Inferior parietal cortex (tissue), 1 donor: ENCODE results near the gene NFATC1.

Source experiments
- DNase-seq: peaks from one replicate; pipeline ENCODE4 v3.0.0-alpha.2; 2016; ENCODE audit errors: extremely low spot score

The NFATC1 gene

DNA sequence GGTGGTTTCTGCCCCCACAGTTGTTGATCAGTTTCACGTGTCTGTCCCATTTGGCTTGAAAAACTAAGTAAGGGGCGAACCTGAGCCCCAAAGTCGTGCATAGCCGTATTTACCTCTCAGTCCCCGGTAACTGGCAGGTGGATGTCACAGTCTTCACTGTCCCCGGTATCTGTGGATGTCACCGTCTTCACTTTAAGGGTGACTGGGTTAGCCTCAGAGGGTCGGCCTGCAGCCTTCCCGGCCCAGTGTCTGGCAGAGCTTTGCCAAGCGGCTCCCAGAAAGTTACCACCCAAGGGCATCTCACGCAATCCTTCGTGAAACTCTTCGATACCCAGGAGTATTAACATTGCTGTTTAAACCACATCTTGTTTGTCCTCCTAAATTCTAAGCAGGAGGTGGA lies 158.6 kb downstream of the NFATC1 start:
- DNase-seq = no peak

DNA sequence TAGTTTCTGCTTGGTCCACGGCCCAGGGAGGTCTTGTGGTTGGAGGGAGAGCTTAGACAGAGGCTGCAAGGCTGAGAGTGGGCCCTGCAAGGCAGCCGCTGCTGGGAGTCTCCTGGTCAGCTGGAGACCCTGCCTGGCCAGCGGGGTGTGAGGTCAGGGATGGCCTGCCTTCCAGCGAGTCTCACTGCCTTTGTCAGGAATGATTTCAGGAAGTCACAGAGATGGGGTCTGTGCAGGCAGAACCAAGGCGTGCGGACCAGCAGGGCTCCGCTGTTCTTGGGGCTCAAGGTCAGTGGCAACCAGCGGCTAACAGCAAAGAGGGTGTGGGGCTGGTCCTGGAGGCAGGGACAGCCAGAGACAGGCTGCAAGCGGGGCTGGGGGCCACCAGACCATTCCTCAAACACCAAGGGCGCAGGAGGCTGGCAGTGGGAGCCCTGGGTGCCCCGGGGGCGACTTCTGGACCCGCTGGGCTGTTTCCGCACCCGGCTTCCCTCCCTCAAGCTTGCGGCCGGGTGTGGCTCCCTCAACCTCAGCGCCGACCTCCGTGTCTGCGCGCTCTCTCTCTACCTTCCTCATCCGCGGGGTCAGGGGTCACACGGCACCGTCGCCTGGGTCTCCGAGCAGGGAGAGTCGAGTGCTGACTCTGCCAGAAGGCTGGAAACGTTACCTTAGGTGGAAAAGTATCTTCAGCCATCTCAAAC lies 159.4 kb downstream of the NFATC1 start:
- no peak for DNase-seq

DNA sequence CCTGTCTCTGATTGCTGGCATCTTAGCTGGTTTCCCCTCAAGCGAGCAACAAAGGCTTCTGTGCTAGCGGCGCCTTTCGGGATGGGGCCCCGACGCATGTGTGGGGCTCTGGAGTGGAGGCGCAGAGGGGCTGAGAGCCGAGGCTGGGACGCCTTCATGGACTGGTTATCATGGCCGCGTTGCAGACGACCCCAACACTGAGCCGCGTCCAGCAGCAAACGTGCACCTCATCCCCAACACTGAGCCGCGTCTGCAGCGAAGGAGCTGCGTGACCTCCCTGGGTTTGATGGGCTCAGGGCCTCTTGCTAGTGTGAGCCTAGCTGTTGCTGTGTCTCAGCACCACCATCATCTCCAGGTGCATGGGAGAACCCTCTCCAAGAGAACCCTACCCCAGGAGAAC lies 160.2 kb downstream of the NFATC1 start:
- no peak for DNase-seq

DNA sequence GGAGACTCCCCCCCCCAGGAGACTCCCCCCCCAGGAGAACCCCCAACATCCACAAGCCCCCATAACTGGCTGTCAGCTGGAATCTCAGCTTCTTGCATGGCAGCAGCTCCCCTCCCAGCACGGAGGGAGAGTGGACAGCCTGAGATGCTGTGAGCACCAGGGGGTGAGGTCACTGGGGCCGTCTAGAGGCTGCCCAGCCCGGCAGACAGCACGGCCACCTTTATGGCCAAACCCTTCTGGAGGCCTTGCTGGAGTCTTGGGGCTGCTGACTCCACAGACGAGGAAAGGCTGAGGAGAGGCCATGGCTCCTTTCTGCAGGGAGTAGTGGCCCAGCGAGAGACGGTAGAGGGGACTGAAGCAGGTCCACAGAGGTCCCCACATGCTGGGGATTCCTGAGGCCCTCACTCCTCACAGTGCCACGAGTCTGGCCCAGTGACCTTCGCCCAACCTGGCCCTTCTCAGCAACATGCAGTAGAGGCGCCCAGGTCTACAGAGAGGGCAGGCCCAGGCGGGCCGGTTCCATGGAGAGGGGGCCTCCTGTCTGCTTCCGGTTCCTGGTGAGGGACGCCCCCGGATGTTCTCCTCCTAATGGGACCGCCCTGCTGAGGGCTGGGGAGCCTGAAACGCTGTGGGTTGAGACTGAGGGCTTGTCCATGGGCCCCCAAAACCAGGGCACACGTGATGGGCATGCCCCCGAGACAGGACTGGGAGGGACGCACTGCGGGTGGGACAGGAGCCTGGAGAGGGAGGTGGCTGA lies 161.3 kb downstream of the NFATC1 start:
- DNase-seq = no peak

DNA sequence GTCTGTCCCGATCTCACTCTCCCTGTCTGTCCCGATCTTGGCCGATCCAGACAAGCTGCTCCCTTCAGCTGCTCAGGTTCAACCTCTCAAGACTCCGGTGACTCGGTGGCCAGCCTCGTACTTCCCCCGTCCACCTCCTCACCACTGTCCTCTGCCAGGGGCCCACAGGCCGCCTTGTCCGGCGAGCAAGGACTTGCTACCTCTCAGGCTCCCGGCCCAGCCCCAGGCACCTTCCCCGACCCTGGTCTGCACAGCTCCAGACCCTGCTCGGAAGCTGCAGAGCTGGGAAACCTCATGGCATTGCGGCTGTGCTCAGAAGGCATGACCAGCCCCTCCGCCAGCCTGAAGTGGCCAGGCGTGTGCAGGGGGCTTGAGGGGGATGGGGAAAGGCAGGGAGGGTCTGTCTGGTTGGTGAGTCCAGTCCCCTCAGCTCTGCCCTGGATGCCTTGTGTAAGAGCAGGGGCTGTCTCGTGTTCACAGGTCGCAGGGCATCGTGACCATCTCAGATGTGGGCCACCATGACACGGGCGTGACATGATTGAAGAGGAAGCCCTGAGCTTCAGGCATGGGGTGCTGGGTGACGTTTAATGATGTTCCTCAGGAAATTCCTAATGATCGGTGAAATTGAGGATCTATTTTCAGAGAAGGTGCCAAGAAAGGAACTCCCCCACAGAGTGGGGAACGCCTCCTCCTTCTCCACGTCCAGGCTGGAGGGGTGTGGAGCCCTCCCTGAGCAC lies 162.6 kb downstream of the NFATC1 start:
- no peak for DNase-seq

DNA sequence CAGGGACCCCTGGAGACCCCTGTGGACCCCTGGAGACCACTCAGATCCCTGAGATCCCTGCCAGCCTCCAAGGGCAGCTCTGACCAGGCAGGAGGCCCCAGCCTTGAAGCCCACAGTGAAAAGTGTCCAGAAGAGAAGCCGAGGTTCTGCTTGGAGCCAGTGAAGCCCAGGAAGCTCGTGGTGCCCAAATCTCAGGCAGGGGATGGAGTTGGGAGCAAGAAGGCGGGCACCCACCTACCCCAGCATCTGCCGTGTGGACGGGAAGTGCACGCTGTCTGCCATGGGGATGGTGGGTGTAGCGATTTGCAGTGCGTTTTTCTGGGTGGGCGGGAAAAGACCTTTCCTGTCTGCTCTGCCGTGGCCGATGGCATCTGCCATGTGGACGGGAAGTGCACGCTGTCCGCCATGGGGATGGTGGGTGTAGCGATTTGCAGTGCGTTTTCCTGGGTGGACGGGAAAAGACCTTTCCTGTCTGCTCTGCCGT lies 163.2 kb downstream of the NFATC1 start:
- no peak for DNase-seq

DNA sequence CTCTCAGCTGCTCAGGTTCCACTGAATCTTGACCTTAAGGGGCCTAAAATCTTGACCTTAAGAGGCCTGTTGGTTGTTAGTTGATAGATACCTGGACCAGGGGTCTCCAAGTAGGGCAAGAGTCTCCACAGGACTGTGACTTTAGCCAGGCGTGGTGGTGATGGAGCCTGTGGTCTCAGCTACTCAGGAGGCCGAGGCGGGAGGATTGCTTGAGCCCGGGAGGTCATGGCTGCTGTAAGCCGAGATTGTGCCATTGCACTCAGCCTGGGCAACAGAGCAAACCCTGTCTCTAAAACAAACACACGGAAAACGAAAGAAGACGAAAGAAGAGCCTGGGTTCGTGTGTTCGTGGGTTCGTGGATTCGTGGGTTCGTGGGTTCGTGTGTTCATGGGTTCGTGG lies 163.7 kb downstream of the NFATC1 start:
- no peak for DNase-seq

DNA sequence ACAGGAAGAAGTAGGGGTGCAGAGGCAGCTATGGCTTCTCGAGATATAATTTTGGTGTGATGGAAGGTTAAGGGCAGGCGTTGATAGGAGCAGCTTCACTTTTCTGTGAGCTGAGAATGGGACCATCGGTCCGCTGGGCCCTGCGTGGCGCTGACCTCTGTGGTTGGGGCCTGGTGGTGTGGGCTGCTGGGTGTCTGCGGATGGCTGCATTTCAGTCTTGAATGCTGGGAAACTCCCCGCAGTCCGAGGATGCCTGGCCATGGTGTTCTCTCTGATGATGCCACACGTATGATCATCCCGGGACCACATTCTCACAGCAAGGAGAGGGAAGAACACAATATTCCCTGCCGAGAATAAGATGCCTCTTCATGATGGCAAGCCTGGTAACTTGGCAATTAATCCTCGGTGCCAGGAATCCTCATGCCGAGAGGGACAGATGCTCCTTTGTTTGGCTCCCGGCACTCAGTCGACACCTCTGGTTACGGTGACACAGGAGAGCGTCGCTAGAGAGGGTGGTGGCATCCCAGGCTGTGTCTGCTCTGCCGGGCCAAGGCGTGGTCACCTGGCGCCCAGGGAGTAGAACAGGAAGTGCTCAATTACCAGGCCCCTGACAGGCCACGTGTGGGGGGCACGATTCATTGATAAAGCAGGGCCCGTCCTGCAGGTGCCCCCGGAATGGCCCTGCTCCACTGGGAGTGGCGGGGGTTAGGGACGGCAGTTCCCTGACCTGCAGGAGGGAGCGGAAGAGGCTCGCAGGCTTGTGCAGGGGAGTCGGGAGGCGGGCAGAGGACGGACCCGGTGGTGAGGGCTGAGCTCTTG lies 164.5 kb downstream of the NFATC1 start:
- DNase-seq = no peak

DNA sequence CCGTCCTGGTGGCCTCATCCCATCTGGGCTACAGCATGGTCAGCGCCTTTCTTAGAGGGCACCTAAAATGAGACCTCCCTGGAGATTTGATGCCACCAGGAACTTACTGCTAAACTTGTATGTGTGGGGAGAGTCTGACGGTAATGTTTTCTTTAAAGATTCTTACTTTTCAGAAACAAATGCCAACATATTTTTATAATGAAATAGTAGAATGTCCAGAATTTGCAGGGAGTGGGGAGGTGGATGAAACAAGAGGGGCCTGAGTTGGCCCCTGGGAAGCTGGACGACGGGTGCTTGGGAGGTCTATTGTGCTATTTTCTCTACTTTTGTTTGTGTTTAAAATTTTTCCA lies 165.1 kb downstream of the NFATC1 start:
- DNase-seq = no peak

DNA sequence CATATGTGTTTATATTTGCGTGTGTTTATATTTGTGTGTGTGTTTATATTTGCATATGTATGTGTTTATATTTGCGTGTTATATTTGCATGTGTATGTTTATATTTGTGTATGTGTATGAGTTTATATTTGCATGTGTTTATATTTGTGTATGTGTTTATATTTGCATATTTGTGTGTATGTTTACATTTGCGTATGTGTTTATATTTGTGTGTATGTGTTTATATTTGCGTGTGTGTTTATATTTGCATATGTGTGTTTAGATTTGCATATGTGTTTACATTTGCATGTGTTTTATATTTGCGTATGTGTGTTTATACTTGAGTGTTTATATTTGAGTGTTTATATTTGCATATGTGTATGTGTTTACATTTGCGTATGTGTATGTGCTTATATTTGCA lies 168.2 kb downstream of the NFATC1 start:
- no peak for DNase-seq

DNA sequence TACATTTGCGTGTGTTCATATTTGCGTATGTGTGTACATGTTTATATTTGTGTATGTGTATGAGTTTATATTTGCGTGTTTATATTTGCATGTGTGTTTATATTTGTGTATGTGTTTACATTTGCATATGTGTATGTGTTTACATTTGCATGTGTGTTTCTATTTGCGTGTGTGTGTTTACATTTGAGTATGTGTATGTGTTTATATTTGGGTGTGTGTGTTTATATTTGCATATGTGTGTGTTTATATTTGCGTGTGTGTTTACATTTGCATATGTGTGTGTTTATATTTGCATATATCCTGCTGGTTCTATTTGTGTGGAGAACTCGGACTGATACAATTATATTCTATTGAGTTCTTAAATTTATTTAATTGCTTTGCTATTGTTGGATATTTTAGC lies 168.7 kb downstream of the NFATC1 start:
- no peak for DNase-seq

DNA sequence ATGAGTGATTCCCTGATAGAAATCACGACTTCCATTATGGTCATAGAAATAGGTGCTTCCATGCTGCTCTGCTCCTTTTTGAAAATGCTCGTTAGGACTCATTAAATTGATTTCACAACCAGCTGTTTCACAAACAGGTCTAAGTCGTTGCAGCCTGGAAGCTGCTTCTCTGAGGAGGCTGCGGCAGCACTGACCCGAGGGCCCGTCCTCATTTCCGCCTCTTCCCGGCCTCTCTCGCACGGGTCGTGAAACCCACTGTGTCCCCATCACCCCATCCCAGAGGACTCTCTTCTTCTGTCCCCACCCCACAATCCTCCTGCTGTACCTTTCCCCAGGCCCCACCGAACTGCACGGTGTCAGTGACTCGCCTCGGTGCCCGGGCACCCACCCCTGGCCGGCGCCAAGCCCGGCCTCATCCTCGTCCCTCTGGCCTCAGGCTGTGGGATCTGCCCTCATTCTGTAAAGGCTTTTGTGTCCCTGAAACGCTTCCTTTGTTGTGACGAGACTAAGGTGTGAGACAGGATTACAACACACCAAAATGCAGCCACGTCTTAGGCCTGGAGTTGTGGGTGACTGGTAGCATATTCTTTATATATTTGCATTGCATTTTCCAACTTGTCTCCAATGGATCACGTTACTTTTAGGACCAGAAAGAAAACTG lies 171.2 kb downstream of the NFATC1 start:
- DNase-seq = no peak

DNA sequence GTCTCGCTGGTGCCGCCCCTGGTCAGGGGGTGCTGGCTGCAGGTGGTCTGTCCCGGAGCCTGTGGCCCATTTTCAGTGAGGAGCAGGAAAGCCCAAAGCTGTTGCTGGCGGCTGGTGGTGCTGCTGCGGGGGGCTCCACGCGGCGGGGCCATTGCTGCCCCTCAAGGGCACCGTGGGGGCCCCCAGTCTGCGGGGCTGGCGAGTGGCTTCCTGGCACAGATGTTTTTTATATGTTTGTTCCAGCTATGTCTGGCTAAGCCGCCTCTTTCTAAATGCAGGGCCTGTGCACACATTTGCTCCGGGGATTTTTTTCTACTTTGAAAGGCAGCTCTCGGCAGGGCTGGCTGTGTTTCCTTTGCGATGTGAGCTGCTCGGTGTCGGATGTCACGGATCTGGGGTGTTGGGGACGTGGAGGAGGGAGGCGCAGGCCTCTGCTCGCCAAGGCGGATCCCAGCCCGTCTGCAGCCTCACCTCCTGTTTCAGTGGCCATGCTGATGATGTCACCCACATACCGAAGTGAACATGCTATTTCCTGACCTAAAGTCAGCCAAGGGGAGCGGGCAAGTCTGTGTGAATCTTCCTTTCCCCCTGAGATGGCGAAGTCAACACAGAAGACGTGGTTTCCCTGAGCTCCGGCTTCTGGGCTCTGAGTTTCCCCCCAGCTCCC lies 171.9 kb downstream of the NFATC1 start:
- no peak for DNase-seq

DNA sequence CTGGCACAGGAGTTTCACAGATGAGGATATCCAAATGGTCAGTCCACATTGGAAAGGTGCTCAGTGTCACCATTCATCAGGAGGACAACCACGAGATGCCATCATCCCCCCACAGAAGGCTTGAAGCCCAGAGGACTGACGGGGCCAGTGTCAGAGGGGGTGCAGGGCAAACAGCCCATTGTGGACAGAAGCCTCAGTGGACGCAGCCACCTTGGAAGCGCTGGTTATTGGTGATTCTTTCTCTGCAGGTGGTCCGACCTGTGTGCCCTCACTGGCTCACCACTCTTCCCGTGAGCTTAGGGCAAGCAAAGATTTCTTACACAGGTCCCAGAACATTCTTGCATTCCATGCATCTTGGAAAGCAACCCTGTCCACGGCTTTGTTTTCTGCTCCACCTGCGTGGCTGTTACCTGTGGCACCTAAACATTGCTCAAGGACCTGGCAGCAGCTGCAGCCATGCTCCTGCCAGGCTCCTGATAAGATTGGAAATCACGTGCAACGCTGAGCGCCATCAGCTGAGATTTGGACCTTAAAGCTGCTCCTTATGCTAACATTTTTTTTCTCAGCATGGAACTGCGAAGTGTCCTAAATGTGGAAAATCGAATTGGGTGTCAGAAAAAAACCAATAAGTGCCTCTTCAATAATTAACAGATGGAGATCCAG lies 172.9 kb downstream of the NFATC1 start:
- no peak for DNase-seq

DNA sequence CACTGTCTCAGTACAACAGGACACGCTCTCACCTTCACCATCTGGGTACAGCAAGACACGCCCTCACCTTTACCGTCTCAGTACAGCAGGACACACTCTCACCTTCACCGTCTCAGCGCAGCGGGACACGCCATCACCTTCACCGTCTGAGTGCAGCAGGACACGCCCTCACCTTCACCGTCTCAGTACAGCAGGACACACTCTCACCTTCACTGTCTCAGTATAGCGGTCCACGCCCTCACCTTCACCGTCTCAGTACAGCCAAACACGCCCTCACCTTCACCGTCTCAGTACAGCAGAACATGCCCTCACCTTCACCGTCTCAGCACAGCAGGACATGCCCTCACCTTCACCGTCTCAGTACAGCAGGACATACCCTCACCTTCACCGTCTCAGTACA lies 174.0 kb downstream of the NFATC1 start:
- no peak for DNase-seq

DNA sequence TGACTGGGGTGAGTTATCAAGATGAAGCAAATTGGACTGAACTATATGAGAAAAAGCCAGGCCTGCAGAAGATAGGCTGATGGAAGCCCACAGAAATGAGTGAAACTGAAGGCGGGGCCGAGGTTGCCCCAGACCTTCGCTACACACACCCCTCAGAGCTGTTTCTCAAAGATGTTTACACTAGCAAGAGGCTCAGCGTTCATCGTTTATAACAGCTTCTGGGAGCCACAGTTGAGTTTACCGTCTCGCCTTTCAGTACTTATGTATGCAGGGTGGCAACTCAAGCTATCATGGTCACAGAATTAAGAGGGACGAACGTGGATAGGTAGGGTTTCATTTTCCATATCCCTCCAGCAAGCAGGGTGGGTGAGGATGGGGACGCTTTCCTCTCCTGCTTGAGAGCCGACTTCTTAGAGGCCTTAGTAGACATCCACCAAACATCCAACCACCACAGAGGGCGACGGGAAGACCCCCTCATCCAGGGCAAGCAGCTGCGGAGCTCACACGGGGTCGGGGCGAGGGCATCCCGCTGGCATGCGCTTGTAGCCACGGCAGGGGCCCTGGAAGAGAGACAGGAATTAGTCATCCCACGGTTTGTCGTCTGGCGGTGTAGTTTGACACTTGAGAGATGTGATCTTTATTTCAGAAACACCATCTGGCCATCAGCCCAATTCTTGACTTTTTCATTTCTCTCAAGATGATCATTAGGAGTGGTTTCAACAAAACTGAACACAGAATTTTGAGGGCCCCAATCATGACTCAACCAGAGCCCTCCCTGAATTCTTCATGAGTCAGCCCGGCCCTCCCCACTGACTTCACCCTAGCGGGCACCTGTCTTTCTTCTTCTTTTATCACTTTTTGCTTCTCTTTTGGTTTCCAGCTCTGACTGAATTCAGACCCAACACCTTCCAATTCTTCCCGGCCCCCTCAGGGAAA lies 174.8 kb downstream of the NFATC1 start:
- DNase-seq = no peak

DNA sequence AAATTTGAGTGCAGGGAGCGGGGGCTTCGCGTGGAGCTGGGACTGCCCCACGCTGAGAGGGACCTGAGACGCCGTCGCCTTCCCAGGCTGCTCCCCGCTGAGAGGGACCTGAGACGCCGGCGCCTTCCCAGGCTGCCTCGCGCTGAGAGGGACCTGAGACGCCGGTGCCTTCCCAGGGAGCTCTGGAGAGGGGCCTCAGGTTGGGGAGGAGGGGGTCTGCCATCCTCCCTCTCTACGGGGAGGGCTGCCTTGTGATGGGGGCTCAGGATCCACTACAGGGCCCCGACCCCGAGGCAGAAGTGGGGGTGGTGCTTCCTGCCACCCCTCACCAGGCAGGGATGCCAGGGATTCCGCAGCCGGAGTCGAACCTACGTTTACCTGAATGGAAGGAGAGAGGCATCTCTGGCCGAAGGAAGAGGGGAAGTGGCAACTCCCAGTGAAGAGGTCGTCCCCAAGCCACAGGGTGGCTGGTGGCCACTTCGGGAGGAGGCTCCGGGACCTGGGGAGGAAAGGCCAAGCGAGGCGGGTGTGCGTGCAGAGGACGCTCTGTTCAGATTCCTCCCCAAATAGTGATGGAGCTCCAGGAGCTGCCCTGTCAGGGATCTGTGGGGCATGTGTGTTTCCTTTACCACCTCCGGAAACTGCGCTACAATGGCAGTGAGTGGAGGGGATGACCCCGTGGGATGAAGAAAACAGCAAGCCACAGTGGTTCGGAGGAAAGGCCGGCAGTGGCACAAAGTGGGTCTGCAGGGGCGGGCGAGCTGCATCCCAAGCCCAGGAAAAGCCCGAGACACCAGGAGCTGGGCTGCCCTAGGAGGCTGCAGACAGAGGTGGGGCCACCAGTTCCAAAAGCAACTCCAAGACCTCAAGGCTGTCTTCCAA lies 175.7 kb downstream of the NFATC1 start:
- no peak for DNase-seq

DNA sequence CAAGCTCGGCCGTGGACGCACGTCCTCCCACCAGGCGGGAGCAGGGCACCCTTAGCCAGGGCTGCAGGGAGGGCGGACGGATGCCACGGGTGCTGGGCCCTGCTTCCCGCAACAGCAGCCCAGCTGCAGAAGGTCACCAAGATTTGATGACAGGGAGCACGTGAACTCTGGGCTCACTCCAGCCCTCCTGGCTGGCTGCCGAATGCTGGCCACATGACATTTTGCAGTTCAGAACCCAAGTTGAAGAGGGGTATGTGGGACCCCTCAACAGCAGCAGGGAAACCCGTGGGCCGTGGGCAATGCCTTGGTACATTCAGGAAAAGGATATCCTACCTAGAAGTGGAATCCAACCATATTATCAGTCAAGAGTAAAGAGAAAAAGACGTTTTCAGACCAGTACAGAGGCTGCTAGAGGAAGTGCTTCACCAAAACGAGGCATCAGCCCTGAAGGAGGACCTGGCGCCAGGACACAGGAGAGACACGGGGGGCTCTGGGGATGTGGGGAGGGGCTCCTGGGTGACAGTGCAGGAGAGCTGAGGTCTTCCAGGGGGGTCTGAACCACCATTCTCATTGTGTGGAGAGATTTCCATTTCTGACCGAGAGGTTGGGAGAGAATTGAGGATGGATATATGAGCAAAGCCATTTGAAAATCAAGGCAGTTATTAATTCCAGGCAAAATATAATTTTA lies 176.5 kb downstream of the NFATC1 start:
- DNase-seq = no peak
